Measurements from ENCODE around the gene MLC1.

The MLC1 gene

DNA sequence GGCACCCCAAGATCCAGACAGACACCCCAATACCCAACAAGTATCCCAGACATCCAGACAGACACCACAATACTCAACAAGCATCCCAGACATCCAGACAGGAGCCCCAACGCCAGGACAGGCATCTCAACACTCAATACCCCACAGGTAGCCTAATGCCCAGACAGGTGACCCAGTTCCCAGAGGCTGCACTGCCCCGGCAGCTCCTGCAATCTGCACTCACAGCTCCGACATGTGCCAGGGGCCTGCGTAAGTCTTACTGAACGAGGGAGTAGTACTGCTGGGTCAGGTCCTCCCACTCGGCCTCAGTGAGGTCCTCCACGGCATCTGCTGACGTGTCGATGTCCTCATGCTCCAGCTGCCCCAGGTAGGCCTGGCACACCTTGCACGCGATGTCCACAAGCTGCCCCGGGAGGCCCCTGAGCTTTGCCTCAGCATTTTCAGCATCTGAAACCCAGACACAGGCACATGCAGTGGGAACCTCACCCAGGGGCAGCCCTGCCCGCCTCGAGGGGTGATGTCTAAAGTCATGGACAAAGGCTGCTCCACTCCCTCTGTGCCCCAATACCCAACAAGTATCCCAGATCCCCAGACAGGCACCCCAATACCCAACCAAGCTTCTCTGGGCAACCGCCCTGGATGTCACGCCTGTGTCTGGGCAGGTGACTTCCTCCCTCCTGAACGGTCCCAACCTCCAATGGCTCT is 43.7 kb downstream of the MLC1 start:
- Histone ChIP-seq H3K36me3 (ENCODE audit: control insufficient read depth in 2 of 2, insufficient read depth in 1 of 2, low read length in 2 of 2) (no peaks in the 10 kb centered on the region), H3K4me1 (ENCODE audit: control insufficient read depth, insufficient read depth, low read length) (no peaks in the 10 kb centered on the region), H3K27ac (ENCODE audit: extremely low read depth, low read depth, low read length) (no peak overlapping the region), H3K9me3 (ENCODE audit: control insufficient read depth, insufficient read depth, low read depth, low read length) (no peaks in the 10 kb centered on the region), H3K4me3 (ENCODE audit: low read depth, low read length) (no peak overlapping the region)
- peak; percentile 68 for TF ChIP-seq ZNF157 (tag by site-specific recombination; IDR thresholded peaks at IDR 0.05)
- TF ChIP-seq ZNF354C (tag by site-specific recombination; IDR thresholded peaks at IDR 0.05; ENCODE audit: borderline replicate concordance, low read depth), result no peak
- peak; percentile 42; the same call in 1 of the 2 replicates for TF ChIP-seq ZBTB10 (tag by site-specific recombination; IDR thresholded peaks at IDR 0.05)
- POLR2A ChIA-PET, result interaction anchor here (0.7 kb wide), 1 partner anchor 80 kb away, joined by 3 read pairs; no protein-coding TSS in a partner anchor
- CTCF ChIA-PET, result interaction anchor here (1.7 kb wide), 1 partner anchor 10 kb away, joined by 5 read pairs; no protein-coding TSS in a partner anchor

DNA sequence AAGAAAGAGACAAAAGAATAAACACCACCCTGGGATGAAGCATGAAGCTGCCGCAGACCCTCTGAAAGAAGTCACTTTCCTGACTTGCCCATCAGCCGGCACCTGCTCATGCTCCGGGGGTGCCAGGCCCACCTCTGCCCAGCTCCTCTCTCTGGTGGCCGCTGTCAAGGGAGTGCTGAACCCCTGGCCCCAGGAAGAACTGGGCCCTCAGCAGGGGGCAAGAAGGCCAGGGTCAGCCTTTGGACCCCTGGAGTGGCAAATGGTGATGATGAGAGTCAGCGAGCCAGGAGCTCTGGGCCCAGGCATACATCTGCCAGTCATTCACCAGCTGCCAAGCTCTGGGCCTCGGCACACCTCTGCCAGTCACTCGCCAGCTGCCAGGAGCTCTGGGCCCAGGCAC is 44.5 kb downstream of the MLC1 start:
- Histone ChIP-seq H3K9me3 (ENCODE audit: control insufficient read depth, insufficient read depth, low read depth, low read length) (no peaks in the 10 kb centered on the region), H3K27ac (ENCODE audit: extremely low read depth, low read depth, low read length) (no peak overlapping the region)
- TF ChIP-seq ZNF394 (tag by site-specific recombination; IDR thresholded peaks at IDR 0.05; ENCODE audit: borderline replicate concordance) (no peak), FEZF1 (tag by site-specific recombination; IDR thresholded peaks at IDR 0.05) (no peak), ZIC2 (tag by site-specific recombination; IDR thresholded peaks at IDR 0.05) (no peak), ZNF350 (tag by site-specific recombination; IDR thresholded peaks at IDR 0.05) (no peak), ZNF843 (tag by site-specific recombination; IDR thresholded peaks at IDR 0.05) (no peak), ZNF239 (tag by site-specific recombination; IDR thresholded peaks at IDR 0.05) (no peak), ZNF2 (tag by site-specific recombination; IDR thresholded peaks at IDR 0.05) (no peak), ZNF433 (tag by site-specific recombination; IDR thresholded peaks at IDR 0.05; ENCODE audit: low read depth) (no peak), ZNF558 (tag by site-specific recombination; IDR thresholded peaks at IDR 0.05) (no peak), GLIS1 (tag by site-specific recombination; IDR thresholded peaks at IDR 0.05) (no peak), ZNF311 (tag by site-specific recombination; IDR thresholded peaks at IDR 0.05; ENCODE audit: borderline replicate concordance) (no peak), WT1 (tag by site-specific recombination; IDR thresholded peaks at IDR 0.05) (no peak), ZSCAN23 (tag by site-specific recombination; IDR thresholded peaks at IDR 0.05) (no peak), KLF1 (tag by site-specific recombination; IDR thresholded peaks at IDR 0.05) (no peak), RBAK (tag by site-specific recombination; IDR thresholded peaks at IDR 0.05) (no peak), ZNF585B (tag by site-specific recombination; IDR thresholded peaks at IDR 0.05) (no peak), ZNF302 (tag by site-specific recombination; IDR thresholded peaks at IDR 0.05; ENCODE audit: low read depth) (no peak)
- TF ChIP-seq, protein P1, sequence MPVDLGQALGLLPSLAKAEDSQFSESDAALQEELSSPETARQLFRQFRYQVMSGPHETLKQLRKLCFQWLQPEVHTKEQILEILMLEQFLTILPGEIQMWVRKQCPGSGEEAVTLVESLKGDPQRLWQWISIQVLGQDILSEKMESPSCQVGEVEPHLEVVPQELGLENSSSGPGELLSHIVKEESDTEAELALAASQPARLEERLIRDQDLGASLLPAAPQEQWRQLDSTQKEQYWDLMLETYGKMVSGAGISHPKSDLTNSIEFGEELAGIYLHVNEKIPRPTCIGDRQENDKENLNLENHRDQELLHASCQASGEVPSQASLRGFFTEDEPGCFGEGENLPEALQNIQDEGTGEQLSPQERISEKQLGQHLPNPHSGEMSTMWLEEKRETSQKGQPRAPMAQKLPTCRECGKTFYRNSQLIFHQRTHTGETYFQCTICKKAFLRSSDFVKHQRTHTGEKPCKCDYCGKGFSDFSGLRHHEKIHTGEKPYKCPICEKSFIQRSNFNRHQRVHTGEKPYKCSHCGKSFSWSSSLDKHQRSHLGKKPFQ (tag by site-specific recombination; IDR thresholded peaks at IDR 0.05), result no peak
- TF ChIP-seq, protein P2, sequence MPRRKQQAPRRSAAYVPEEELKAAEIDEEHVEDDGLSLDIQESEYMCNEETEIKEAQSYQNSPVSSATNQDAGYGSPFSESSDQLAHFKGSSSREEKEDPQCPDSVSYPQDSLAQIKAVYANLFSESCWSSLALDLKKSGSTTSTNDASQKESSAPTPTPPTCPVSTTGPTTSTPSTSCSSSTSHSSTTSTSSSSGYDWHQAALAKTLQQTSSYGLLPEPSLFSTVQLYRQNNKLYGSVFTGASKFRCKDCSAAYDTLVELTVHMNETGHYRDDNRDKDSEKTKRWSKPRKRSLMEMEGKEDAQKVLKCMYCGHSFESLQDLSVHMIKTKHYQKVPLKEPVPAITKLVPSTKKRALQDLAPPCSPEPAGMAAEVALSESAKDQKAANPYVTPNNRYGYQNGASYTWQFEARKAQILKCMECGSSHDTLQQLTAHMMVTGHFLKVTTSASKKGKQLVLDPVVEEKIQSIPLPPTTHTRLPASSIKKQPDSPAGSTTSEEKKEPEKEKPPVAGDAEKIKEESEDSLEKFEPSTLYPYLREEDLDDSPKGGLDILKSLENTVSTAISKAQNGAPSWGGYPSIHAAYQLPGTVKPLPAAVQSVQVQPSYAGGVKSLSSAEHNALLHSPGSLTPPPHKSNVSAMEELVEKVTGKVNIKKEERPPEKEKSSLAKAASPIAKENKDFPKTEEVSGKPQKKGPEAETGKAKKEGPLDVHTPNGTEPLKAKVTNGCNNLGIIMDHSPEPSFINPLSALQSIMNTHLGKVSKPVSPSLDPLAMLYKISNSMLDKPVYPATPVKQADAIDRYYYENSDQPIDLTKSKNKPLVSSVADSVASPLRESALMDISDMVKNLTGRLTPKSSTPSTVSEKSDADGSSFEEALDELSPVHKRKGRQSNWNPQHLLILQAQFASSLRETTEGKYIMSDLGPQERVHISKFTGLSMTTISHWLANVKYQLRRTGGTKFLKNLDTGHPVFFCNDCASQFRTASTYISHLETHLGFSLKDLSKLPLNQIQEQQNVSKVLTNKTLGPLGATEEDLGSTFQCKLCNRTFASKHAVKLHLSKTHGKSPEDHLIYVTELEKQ (tag by site-specific recombination; IDR thresholded peaks at IDR 0.05; ENCODE audit: borderline replicate concordance), result no peak

More for the DNA sequence above, 44.5 kb downstream of the MLC1 start:
- ChIA-PET POLR2A (no interaction called here), CTCF (interaction anchor here (1.7 kb wide), 1 partner anchor 10 kb away, joined by 5 read pairs; no protein-coding TSS in a partner anchor)
- H3K4me1 ChIP-seq (ENCODE audit: control insufficient read depth, insufficient read depth, low read length), result no peaks in the 10 kb centered on the region
- H3K4me3 ChIP-seq (ENCODE audit: low read depth, low read length), result no peak overlapping the region
- no peaks in the 10 kb centered on the region for H3K36me3 ChIP-seq (ENCODE audit: control insufficient read depth in 2 of 2, insufficient read depth in 1 of 2, low read length in 2 of 2)

All from HEK293 (cell line).